GM23338 (cell line): ENCODE results near the gene MAN2B2. TPM values are rescaled to one million over a fixed set of nuclear protein-coding genes. Genes with fewer than 3 reads are reported as not detected.

ENCODE experiments used
- ATAC-seq: fragments of 200-7000 bp; cut with Tn5 transposase; 3 replicates; pipeline ENCODE4 v1.9.1; 2020
- DNase-seq: peaks from one replicate; pipeline ENCODE4 v3.0.0-alpha.2; 2015; ENCODE audit warnings: low spot score
- H2AFZ ChIP-seq: fragments of 200-600 bp; sonication (generic); 2 replicates; pipeline ENCODE4 v1.8.0; 2016; ENCODE audit warnings: antibody characterized with exemption, mild to moderate bottlenecking, moderate library complexity
- H3F3A ChIP-seq: fragments of 200-600 bp; sonication (generic); replicated peaks from 2 replicates; pipeline ENCODE4 v1.8.0; 2017; ENCODE audit warnings: antibody characterized with exemption, mixed run types, low read depth
- H3K27ac ChIP-seq: fragments of 200-600 bp; sonication (generic); 2 replicates; pipeline ENCODE4 v1.6.1; 2016; ENCODE audit warnings: low read depth
- H3K27me3 ChIP-seq: fragments of 200-600 bp; sonication (generic); 2 replicates; pipeline ENCODE4 v1.8.0; 2016; ENCODE audit warnings: mild to moderate bottlenecking, mixed run types, moderate library complexity; ENCODE audit not compliant: insufficient read depth
- H3K36me3 ChIP-seq: fragments of 200-600 bp; sonication (generic); 2 replicates; pipeline ENCODE4 v1.8.0; 2016; ENCODE audit warnings: mild to moderate bottlenecking; ENCODE audit not compliant: insufficient read depth
- H3K4me1 ChIP-seq: fragments of 200-600 bp; sonication (generic); 2 replicates; pipeline ENCODE4 v1.8.0; 2016; ENCODE audit warnings: mild to moderate bottlenecking, moderate library complexity; ENCODE audit not compliant: insufficient read depth
- H3K4me2 ChIP-seq: fragments of 200-600 bp; sonication (generic); 2 replicates; pipeline ENCODE4 v1.7.1; 2017; ENCODE audit warnings: mixed run types
- H3K4me3 ChIP-seq: fragments of 200-600 bp; sonication (generic); 2 replicates; pipeline ENCODE4 v1.6.1; 2016; ENCODE audit warnings: mixed run types
- H3K79me2 ChIP-seq: fragments of 200-600 bp; sonication (generic); replicated peaks from 2 replicates; pipeline ENCODE4 v1.8.0; 2017; ENCODE audit warnings: mild to moderate bottlenecking; ENCODE audit not compliant: insufficient read depth
- H3K9me2 ChIP-seq: fragments of 200-600 bp; sonication (generic); 2 replicates; pipeline ENCODE4 v1.8.0; 2017; ENCODE audit not compliant: insufficient read depth
- H4K20me1 ChIP-seq: fragments of 200-600 bp; sonication (generic); replicated peaks from 2 replicates; pipeline ENCODE4 v1.8.0; 2017; ENCODE audit warnings: mild to moderate bottlenecking; ENCODE audit not compliant: insufficient read depth
- H3K27ac Mint-ChIP-seq: 2 replicates; pipeline ENCODE4 v1.8.0; 2020; ENCODE audit warnings: inconsistent platforms, mild to moderate bottlenecking, moderate library complexity, mixed read lengths
- H3K27me3 Mint-ChIP-seq: 3 replicates; pipeline ENCODE4 v1.8.0; 2022; ENCODE audit warnings: low read depth, mild to moderate bottlenecking, moderate library complexity, mixed read lengths, inconsistent platforms; ENCODE audit not compliant: insufficient read depth, poor library complexity
- H3K36me3 Mint-ChIP-seq: 3 replicates; pipeline ENCODE4 v1.8.0; 2021; ENCODE audit warnings: low read depth, mild to moderate bottlenecking, inconsistent platforms, moderate library complexity, mixed read lengths
- H3K4me1 Mint-ChIP-seq: 3 replicates; pipeline ENCODE4 v1.8.0; 2020; ENCODE audit warnings: mild to moderate bottlenecking, inconsistent platforms, mixed read lengths
- H3K4me3 Mint-ChIP-seq: 3 replicates; pipeline ENCODE4 v1.8.0; 2021; ENCODE audit warnings: moderate library complexity, mild to moderate bottlenecking, inconsistent platforms, mixed read lengths
- H3K9me3 Mint-ChIP-seq: 3 replicates; pipeline ENCODE4 v1.8.0; 2020; ENCODE audit warnings: moderate library complexity, mild to moderate bottlenecking, inconsistent platforms, mixed read lengths
- CREB1 ChIP-seq: fragments of 250-450 bp; sonication (Bioruptor Pico); IDR thresholded peaks from 2 replicates; pipeline ENCODE4 v1.5.0; 2020; ENCODE audit warnings: low read depth, mild to moderate bottlenecking, moderate library complexity
- EZH2 ChIP-seq: fragments of 200-600 bp; sonication (generic); IDR thresholded peaks from one replicate; pipeline ENCODE4 v1.8.0; 2017; ENCODE audit warnings: antibody characterized with exemption, mild to moderate bottlenecking, low read depth; ENCODE audit not compliant: unreplicated experiment
- EZH2phosphoT487 ChIP-seq: fragments of 200-600 bp; sonication (generic); IDR thresholded peaks from one replicate; pipeline ENCODE4 v1.8.1; 2018; ENCODE audit warnings: antibody characterized with exemption; ENCODE audit not compliant: unreplicated experiment
- JUNB ChIP-seq: IDR thresholded peaks from one replicate; pipeline ENCODE4 v1.6.1; 2016; ENCODE audit warnings: antibody characterized with exemption; ENCODE audit not compliant: unreplicated experiment
- NANOG ChIP-seq: IDR thresholded peaks from 2 replicates; pipeline ENCODE4 v1.6.1; 2016; ENCODE audit warnings: antibody characterized with exemption, borderline replicate concordance
- POLR2AphosphoS5 ChIP-seq: IDR thresholded peaks from 2 replicates; pipeline ENCODE4 v1.6.1; 2016; ENCODE audit warnings: antibody characterized with exemption, low read depth
- STAT1 ChIP-seq: IDR thresholded peaks from one replicate; pipeline ENCODE4 v1.6.1; 2016; ENCODE audit warnings: antibody characterized with exemption; ENCODE audit not compliant: unreplicated experiment
- ZNF114 ChIP-seq: fragments of 250-450 bp; sonication (Bioruptor Pico); IDR thresholded peaks from 2 replicates; pipeline ENCODE4 v1.5.0; 2020; ENCODE audit warnings: mild to moderate bottlenecking, moderate library complexity
- ZNF331 ChIP-seq: fragments of 250-450 bp; sonication (Bioruptor Pico); IDR thresholded peaks from 2 replicates; pipeline ENCODE4 v1.5.0; 2020; ENCODE audit warnings: low read depth, mild to moderate bottlenecking, moderate library complexity
- polyA plus RNA-seq: library from polyadenylated mRNA; unstranded; fragments of >200 nt; fragmentation: Nextera tagmentation; extraction: Ambion mirVana; gene quantifications from 2 replicates; pipeline ENCODE4 v1.2.1, GENCODE V29; 2016
- total RNA-seq: library from RNA; depleted of rRNA; stranded (reverse); fragments of >200 nt; shearing (Covaris generic); gene quantifications from 2 replicates; pipeline ENCODE4 v1.2.3, GENCODE V29; 2014
- TF ChIP-seq, protein P1 (sequence below): IDR thresholded peaks from 2 replicates; pipeline ENCODE4 v1.6.1; 2016; ENCODE audit warnings: antibody characterized with exemption
- TF ChIP-seq, protein P2 (sequence below): fragments of 250-450 bp; sonication (Bioruptor Pico); IDR thresholded peaks from 2 replicates; pipeline ENCODE4 v1.5.0; 2020; ENCODE audit warnings: mild to moderate bottlenecking, moderate library complexity
- TF ChIP-seq, protein P3 (sequence below), 2 experiments: fragments of 200-600 bp in 1 of 2; sonication (generic) in 1 of 2; conservative IDR thresholded peaks; 2 replicates each; pipeline versions ENCODE4 v1.5.1 to v1.6.1; 2016 to 2017; ENCODE audit warnings: antibody characterized with exemption in 2 of 2, low read depth in 2 of 2, mild to moderate bottlenecking in 2 of 2, moderate library complexity in 1 of 2
- TF ChIP-seq, protein P4 (sequence below): IDR thresholded peaks from one replicate; pipeline ENCODE4 v1.6.1; 2018; ENCODE audit warnings: antibody characterized with exemption; ENCODE audit not compliant: unreplicated experiment

Gene MAN2B2
- total and polyA plus RNA-seq, 2 experiments from 2014 or later, result 1.6 to 6.9 TPM

DNA sequence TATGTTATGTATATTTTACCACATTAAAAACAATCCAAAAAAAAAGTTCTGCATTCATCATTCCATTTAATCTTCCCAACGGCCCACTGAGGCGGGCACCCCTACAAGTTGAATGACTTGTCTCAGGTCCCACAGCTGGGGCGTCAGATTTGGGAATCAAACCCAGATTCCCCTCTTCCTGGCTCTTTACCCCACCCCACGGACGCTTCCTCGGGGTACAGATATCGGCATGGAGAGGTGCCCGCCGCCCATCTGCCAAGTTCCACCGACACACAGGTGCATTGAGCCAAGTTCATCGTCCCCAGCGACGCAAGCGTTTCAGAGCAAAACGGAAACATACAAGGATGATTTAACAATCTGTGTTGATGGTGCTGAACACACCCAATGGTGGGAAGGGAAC, 36.9 kb upstream of the MAN2B2 start:
- ATAC-seq, result no peak

More for the DNA sequence above, 36.9 kb upstream of the MAN2B2 start:
- peaks cover 2% of the 10 kb centered on the region for H3K27me3 Mint-ChIP-seq
- Histone ChIP-seq H4K20me1 (no peaks in the 10 kb centered on the region), H3K36me3 (no peaks in the 10 kb centered on the region), H3F3A (no peaks in the 10 kb centered on the region), H2AFZ (no peak overlapping the region), H3K27me3 (no peaks in the 10 kb centered on the region), H3K27ac (no peak overlapping the region), H3K4me2 (no peak overlapping the region), H3K4me3 (no peak overlapping the region), H3K4me1 (no peaks in the 10 kb centered on the region), H3K9me2 (no peaks in the 10 kb centered on the region), H3K79me2 (no peaks in the 10 kb centered on the region)
- DNase-seq, result no peak
- TF ChIP-seq POLR2AphosphoS5, result no peak
- TF ChIP-seq NANOG, result no peak
- TF ChIP-seq, protein P1, sequence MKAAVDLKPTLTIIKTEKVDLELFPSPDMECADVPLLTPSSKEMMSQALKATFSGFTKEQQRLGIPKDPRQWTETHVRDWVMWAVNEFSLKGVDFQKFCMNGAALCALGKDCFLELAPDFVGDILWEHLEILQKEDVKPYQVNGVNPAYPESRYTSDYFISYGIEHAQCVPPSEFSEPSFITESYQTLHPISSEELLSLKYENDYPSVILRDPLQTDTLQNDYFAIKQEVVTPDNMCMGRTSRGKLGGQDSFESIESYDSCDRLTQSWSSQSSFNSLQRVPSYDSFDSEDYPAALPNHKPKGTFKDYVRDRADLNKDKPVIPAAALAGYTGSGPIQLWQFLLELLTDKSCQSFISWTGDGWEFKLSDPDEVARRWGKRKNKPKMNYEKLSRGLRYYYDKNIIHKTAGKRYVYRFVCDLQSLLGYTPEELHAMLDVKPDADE, result no peak
- no peak for TF ChIP-seq ZNF114 (CRISPR knock-in tag)
- no peak for TF ChIP-seq CREB1 (CRISPR knock-in tag)
- TF ChIP-seq, protein P2, sequence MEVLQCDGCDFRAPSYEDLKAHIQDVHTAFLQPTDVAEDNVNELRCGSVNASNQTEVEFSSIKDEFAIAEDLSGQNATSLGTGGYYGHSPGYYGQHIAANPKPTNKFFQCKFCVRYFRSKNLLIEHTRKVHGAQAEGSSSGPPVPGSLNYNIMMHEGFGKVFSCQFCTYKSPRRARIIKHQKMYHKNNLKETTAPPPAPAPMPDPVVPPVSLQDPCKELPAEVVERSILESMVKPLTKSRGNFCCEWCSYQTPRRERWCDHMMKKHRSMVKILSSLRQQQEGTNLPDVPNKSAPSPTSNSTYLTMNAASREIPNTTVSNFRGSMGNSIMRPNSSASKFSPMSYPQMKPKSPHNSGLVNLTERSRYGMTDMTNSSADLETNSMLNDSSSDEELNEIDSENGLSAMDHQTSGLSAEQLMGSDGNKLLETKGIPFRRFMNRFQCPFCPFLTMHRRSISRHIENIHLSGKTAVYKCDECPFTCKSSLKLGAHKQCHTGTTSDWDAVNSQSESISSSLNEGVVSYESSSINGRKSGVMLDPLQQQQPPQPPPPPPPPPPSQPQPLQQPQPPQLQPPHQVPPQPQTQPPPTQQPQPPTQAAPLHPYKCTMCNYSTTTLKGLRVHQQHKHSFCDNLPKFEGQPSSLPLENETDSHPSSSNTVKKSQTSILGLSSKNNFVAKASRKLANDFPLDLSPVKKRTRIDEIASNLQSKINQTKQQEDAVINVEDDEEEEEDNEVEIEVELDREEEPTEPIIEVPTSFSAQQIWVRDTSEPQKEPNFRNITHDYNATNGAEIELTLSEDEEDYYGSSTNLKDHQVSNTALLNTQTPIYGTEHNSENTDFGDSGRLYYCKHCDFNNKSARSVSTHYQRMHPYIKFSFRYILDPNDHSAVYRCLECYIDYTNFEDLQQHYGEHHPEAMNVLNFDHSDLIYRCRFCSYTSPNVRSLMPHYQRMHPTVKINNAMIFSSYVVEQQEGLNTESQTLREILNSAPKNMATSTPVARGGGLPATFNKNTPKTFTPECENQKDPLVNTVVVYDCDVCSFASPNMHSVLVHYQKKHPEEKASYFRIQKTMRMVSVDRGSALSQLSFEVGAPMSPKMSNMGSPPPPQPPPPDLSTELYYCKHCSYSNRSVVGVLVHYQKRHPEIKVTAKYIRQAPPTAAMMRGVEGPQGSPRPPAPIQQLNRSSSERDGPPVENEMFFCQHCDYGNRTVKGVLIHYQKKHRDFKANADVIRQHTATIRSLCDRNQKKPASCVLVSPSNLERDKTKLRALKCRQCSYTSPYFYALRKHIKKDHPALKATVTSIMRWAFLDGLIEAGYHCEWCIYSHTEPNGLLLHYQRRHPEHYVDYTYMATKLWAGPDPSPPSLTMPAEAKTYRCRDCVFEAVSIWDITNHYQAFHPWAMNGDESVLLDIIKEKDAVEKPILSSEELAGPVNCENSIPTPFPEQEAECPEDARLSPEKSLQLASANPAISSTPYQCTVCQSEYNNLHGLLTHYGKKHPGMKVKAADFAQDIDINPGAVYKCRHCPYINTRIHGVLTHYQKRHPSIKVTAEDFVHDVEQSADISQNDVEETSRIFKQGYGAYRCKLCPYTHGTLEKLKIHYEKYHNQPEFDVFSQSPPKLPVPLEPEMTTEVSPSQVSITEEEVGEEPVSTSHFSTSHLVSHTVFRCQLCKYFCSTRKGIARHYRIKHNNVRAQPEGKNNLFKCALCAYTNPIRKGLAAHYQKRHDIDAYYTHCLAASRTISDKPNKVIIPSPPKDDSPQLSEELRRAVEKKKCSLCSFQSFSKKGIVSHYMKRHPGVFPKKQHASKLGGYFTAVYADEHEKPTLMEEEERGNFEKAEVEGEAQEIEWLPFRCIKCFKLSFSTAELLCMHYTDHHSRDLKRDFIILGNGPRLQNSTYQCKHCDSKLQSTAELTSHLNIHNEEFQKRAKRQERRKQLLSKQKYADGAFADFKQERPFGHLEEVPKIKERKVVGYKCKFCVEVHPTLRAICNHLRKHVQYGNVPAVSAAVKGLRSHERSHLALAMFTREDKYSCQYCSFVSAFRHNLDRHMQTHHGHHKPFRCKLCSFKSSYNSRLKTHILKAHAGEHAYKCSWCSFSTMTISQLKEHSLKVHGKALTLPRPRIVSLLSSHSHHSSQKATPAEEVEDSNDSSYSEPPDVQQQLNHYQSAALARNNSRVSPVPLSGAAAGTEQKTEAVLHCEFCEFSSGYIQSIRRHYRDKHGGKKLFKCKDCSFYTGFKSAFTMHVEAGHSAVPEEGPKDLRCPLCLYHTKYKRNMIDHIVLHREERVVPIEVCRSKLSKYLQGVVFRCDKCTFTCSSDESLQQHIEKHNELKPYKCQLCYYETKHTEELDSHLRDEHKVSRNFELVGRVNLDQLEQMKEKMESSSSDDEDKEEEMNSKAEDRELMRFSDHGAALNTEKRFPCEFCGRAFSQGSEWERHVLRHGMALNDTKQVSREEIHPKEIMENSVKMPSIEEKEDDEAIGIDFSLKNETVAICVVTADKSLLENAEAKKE (CRISPR knock-in tag), result no peak
- TF ChIP-seq, protein P3, sequence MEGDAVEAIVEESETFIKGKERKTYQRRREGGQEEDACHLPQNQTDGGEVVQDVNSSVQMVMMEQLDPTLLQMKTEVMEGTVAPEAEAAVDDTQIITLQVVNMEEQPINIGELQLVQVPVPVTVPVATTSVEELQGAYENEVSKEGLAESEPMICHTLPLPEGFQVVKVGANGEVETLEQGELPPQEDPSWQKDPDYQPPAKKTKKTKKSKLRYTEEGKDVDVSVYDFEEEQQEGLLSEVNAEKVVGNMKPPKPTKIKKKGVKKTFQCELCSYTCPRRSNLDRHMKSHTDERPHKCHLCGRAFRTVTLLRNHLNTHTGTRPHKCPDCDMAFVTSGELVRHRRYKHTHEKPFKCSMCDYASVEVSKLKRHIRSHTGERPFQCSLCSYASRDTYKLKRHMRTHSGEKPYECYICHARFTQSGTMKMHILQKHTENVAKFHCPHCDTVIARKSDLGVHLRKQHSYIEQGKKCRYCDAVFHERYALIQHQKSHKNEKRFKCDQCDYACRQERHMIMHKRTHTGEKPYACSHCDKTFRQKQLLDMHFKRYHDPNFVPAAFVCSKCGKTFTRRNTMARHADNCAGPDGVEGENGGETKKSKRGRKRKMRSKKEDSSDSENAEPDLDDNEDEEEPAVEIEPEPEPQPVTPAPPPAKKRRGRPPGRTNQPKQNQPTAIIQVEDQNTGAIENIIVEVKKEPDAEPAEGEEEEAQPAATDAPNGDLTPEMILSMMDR (conservative IDR thresholded peaks at IDR 0.05; ENCODE audit: low read depth in 2 of 2), result no peak
- TF ChIP-seq, protein P4, sequence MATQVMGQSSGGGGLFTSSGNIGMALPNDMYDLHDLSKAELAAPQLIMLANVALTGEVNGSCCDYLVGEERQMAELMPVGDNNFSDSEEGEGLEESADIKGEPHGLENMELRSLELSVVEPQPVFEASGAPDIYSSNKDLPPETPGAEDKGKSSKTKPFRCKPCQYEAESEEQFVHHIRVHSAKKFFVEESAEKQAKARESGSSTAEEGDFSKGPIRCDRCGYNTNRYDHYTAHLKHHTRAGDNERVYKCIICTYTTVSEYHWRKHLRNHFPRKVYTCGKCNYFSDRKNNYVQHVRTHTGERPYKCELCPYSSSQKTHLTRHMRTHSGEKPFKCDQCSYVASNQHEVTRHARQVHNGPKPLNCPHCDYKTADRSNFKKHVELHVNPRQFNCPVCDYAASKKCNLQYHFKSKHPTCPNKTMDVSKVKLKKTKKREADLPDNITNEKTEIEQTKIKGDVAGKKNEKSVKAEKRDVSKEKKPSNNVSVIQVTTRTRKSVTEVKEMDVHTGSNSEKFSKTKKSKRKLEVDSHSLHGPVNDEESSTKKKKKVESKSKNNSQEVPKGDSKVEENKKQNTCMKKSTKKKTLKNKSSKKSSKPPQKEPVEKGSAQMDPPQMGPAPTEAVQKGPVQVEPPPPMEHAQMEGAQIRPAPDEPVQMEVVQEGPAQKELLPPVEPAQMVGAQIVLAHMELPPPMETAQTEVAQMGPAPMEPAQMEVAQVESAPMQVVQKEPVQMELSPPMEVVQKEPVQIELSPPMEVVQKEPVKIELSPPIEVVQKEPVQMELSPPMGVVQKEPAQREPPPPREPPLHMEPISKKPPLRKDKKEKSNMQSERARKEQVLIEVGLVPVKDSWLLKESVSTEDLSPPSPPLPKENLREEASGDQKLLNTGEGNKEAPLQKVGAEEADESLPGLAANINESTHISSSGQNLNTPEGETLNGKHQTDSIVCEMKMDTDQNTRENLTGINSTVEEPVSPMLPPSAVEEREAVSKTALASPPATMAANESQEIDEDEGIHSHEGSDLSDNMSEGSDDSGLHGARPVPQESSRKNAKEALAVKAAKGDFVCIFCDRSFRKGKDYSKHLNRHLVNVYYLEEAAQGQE, result no peak
- no peak for TF ChIP-seq EZH2
- TF ChIP-seq JUNB, result no peak
- no peak for TF ChIP-seq EZH2phosphoT487
- no peak for TF ChIP-seq STAT1
- TF ChIP-seq ZNF331 (CRISPR knock-in tag), result no peak
- no peak overlapping the region for H3K27ac Mint-ChIP-seq
- H3K9me3 Mint-ChIP-seq, result no peaks in the 10 kb centered on the region; the same call in 2 of the 3 replicates
- H3K36me3 Mint-ChIP-seq, result no peaks in the 10 kb centered on the region
- H3K4me3 Mint-ChIP-seq, result no peak overlapping the region
- H3K4me1 Mint-ChIP-seq, result no peaks in the 10 kb centered on the region
